IPS-18a (cell line): ENCODE measurements around the gene TMEM121.

ENCODE experiments used
- H3K27ac ChIP-seq: one replicate; pipeline ENCODE4 v1.5.1; 2013; ENCODE audit warnings: low read length
- H3K27me3 ChIP-seq: one replicate; pipeline ENCODE4 v1.6.1; 2013; ENCODE audit warnings: mild to moderate bottlenecking, low read length; ENCODE audit not compliant: control insufficient read depth, insufficient read depth
- H3K36me3 ChIP-seq: one replicate; pipeline ENCODE4 v1.6.1; 2013; ENCODE audit warnings: low read depth, low read length; ENCODE audit not compliant: control insufficient read depth
- H3K4me1 ChIP-seq: one replicate; pipeline ENCODE4 v1.6.1; 2013; ENCODE audit warnings: low read depth, low read length; ENCODE audit not compliant: control insufficient read depth
- H3K4me3 ChIP-seq: one replicate; pipeline ENCODE4 v1.5.1; 2013; ENCODE audit warnings: low read length
- H3K9ac ChIP-seq: one replicate; pipeline ENCODE4 v1.6.1; 2013; ENCODE audit warnings: mild to moderate bottlenecking, low read length, moderate library complexity
- H3K9me3 ChIP-seq: one replicate; pipeline ENCODE4 v1.6.1; 2013; ENCODE audit warnings: low read depth, low read length; ENCODE audit not compliant: control insufficient read depth

Gene TMEM121

DNA sequence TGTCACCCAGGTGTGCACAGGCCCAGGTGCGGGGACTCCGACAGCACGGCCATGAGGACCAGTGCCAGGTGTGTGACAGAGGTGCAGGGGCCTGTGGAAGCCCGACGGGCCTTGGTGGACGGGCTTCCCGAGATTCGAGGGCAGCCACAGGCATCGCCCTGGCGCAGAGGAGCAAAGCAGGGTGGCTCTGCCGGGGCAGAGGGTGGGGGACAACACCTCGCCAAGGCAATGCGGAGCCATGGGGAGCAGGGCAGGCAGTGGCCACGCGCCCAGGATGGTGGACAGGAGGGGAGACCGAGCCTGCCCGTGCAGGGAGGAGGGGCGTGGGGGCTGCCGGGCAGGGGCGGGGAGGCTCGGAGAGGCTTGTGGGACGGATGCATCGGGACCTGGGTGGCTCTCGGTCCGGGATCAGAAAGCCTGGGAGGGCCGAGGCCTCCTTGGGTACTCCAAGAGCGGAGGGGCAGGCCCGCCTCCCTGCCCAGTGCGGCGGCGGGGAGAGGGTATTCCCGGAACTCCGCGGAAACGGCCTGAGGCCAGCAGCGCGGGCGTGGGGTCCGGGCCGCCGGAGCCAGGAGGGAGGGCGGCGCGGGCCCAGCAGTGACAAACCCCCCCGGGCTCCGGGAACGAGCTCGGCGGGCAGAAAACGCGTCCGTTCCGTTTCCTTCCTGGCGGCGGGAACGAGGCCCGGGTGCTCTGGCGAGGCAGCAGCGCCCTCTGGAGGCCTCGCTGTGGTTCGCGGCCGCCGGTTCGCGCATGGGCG, 1.6 kb downstream of the TMEM121 start:
- Histone ChIP-seq H3K36me3 (no peaks in the 10 kb centered on the region), H3K4me1 (no peaks in the 10 kb centered on the region), H3K27ac (no peak overlapping the region), H3K9ac (no peak overlapping the region), H3K9me3 (no peaks in the 10 kb centered on the region), H3K27me3 (peaks cover 58% of the 10 kb centered on the region), H3K4me3 (peak overlapping the region; percentile 46)

- no peak overlapping the region for H3K4me3 ChIP-seq
- no peaks in the 10 kb centered on the region for H3K4me1 ChIP-seq
- H3K9ac ChIP-seq, result no peak overlapping the region
- no peaks in the 10 kb centered on the region for H3K9me3 ChIP-seq
- peaks cover 51% of the 10 kb centered on the region for H3K27me3 ChIP-seq
- H3K27ac ChIP-seq, result no peak overlapping the region
- no peaks in the 10 kb centered on the region for H3K36me3 ChIP-seq
Observed at GRCh38 chr14:105528586-105529318, 2.4 kb downstream of the TMEM121 start.

GRCh38 chr14:105529319-105529568, 2.9 kb downstream of the TMEM121 start:
- Histone ChIP-seq H3K4me1 (no peaks in the 10 kb centered on the region), H3K36me3 (no peaks in the 10 kb centered on the region), H3K9ac (no peak overlapping the region), H3K9me3 (no peaks in the 10 kb centered on the region), H3K4me3 (no peak overlapping the region), H3K27ac (no peak overlapping the region), H3K27me3 (peaks cover 46% of the 10 kb centered on the region)

GRCh38 chr14:105529569-105530284, 3.3 kb downstream of the TMEM121 start:
- Histone ChIP-seq H3K9me3 (no peaks in the 10 kb centered on the region), H3K27me3 (peaks cover 41% of the 10 kb centered on the region), H3K4me3 (no peak overlapping the region), H3K36me3 (no peaks in the 10 kb centered on the region), H3K9ac (no peak overlapping the region), H3K27ac (no peak overlapping the region), H3K4me1 (no peaks in the 10 kb centered on the region)

- H3K4me1 ChIP-seq, result no peaks in the 10 kb centered on the region
Observed at GRCh38 chr14:105530285-105531087, 4.1 kb downstream of the TMEM121 start.

DNA sequence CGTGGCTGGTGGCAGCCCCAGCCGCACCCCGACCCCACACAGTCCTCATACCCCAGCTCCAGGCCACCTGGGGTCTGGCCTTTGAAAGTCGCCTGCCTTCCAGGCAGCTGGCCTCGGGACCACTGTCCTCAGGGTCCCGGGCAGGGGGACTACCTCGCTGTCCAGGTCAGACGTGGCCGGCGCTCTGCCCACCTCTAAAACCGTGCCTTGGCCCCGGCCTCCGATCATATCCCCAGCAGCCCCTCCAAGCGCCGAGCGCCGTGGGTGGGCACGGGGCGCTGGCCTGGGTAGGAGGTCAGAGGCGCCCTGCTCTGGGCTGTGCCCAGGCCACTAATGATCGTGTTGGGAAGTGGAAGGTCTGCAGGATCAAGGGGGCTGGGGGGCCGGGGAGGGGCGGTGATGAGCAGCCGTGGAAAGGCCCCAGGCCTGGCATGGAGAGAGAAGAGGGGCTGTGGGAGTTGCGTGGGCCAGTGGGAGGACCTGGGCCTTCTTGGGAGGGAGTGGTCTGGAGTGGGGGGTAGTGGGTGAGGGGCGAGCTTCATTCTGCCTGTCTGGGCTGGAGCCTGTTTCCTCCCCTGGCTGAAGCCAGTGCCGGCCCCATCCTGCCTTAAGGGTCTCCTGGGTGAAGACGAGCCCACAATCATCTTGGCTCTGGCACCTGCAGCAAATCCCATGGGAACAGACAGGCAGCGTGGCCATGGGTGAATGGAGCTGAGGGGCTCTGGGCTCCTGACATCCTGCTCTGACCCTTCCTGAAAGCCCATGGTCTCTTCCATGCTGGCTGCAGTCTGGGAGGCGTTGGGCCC, 4.9 kb downstream of the TMEM121 start:
- Histone ChIP-seq H3K9me3 (no peaks in the 10 kb centered on the region), H3K27ac (no peak overlapping the region), H3K9ac (no peak overlapping the region), H3K4me1 (no peaks in the 10 kb centered on the region), H3K36me3 (no peaks in the 10 kb centered on the region), H3K4me3 (no peak overlapping the region), H3K27me3 (peaks cover 26% of the 10 kb centered on the region)

More at GRCh38 chr14:105530285-105531087, 4.1 kb downstream of the TMEM121 start:
- H3K4me3 ChIP-seq, result no peak overlapping the region
- H3K9me3 ChIP-seq, result no peaks in the 10 kb centered on the region
- H3K27me3 ChIP-seq, result peaks cover 34% of the 10 kb centered on the region
- H3K36me3 ChIP-seq, result no peaks in the 10 kb centered on the region
- no peak overlapping the region for H3K9ac ChIP-seq
- H3K27ac ChIP-seq, result no peak overlapping the region

DNA sequence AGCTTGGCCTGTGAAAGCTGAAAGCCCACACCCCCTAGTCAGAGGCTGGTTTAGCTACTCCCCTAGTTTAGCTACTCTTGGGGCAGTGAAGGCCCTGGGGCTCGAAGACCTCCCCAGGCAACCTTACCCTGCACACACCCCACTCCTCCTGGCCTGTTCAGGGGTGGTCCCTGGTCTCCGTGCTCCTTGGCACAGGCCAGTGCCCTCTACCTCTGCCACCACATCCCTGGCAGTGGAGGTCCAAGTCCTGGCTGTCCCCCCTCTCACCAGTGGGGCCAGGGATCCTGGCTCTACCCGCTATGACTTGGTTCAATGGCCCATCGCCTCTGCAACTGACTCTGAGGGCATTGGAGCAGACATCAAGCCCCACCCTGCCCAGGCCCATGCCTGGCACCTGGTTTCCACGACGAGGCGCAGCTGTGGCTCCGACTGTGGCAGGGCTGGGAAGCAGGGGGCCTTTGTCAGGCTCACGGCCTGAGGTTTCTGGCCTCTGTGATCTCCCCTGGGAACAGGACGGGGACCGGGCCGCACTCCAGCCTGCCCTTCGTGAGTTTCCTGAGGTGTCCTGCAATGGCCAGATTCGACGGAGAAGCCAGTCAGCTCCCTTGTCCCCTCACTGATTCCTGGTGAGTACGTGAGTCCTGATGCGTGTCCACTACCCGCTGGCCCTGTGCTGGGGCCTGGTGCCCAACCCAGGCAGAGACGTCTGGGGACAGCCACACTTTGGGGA, 5.7 kb downstream of the TMEM121 start:
- H3K4me1 ChIP-seq, result no peaks in the 10 kb centered on the region
- no peak overlapping the region for H3K9ac ChIP-seq
- H3K36me3 ChIP-seq, result no peaks in the 10 kb centered on the region
- no peak overlapping the region for H3K4me3 ChIP-seq
- H3K27ac ChIP-seq, result no peak overlapping the region
- no peaks in the 10 kb centered on the region for H3K9me3 ChIP-seq
- peaks cover 21% of the 10 kb centered on the region for H3K27me3 ChIP-seq

GRCh38 chr14:105532735-105533141, 6.4 kb downstream of the TMEM121 start:
- H3K4me3 ChIP-seq, result no peak overlapping the region
- peaks cover 15% of the 10 kb centered on the region for H3K27me3 ChIP-seq
- no peaks in the 10 kb centered on the region for H3K36me3 ChIP-seq
- H3K9me3 ChIP-seq, result no peaks in the 10 kb centered on the region
- no peak overlapping the region for H3K9ac ChIP-seq
- H3K27ac ChIP-seq, result no peak overlapping the region
- H3K4me1 ChIP-seq, result no peaks in the 10 kb centered on the region

DNA sequence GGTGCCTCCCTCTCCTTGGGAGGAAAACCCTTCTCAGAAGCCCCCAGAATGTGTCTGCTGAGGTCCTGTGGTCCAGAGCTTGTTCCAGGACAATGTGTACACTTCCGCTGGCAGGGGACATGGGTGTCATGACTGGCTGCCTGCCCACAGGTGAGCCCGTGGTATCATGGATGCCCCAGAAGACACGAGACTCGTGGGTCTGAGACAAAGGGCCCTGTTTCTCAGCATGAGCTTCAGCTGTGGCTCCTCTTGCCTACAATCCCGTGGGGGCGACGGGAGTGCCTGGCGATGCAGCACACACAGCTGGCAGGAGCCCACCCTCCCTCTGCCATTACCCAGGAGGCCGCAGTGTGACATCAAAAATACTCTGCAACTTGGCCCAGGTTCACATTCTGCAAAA, 7.0 kb downstream of the TMEM121 start:
- Histone ChIP-seq H3K9me3 (no peaks in the 10 kb centered on the region), H3K36me3 (no peaks in the 10 kb centered on the region), H3K4me1 (no peaks in the 10 kb centered on the region), H3K9ac (no peak overlapping the region), H3K4me3 (no peak overlapping the region), H3K27me3 (peaks cover 8% of the 10 kb centered on the region), H3K27ac (no peak overlapping the region)

- H3K36me3 ChIP-seq, result no peaks in the 10 kb centered on the region
- H3K27me3 ChIP-seq, result peaks cover 5% of the 10 kb centered on the region
- H3K9ac ChIP-seq, result no peak overlapping the region
- H3K9me3 ChIP-seq, result no peaks in the 10 kb centered on the region
- no peaks in the 10 kb centered on the region for H3K4me1 ChIP-seq
- no peak overlapping the region for H3K27ac ChIP-seq
- no peak overlapping the region for H3K4me3 ChIP-seq
Observed at GRCh38 chr14:105533811-105534498, 7.6 kb downstream of the TMEM121 start.
